Endodermal cell (in vitro differentiated cells): ENCODE results near the gene HSP90AA1. TPM values are rescaled to one million over a fixed set of nuclear protein-coding genes. Genes with fewer than 3 reads are reported as not detected.

Source experiments
- DNase-seq: peaks from one replicate; pipeline ENCODE4 v3.0.0-alpha.2; 2017
- H3K27ac ChIP-seq: 2 replicates; pipeline ENCODE4 v1.5.1; 2013; ENCODE audit warnings: mild to moderate bottlenecking, low read depth, low read length, moderate library complexity
- H3K27me3 ChIP-seq: 2 replicates; pipeline ENCODE4 v1.6.1; 2013; ENCODE audit warnings: mild to moderate bottlenecking, low read length, moderate library complexity; ENCODE audit not compliant: insufficient read depth, control insufficient read depth, poor library complexity, severe bottlenecking
- H3K36me3 ChIP-seq: 2 replicates; pipeline ENCODE4 v1.7.0; 2013; ENCODE audit warnings: mild to moderate bottlenecking, low read length, moderate library complexity; ENCODE audit not compliant: control insufficient read depth, insufficient read depth
- H3K4me1 ChIP-seq: one replicate; pipeline ENCODE4 v1.7.0; 2013; ENCODE audit warnings: low read length; ENCODE audit not compliant: control insufficient read depth, insufficient read depth
- H3K4me3 ChIP-seq: 2 replicates; pipeline ENCODE4 v1.5.1; 2013; ENCODE audit warnings: mild to moderate bottlenecking, low read length, moderate library complexity
- H3K9ac ChIP-seq: 2 replicates; pipeline ENCODE4 v1.6.1; 2013; ENCODE audit warnings: mild to moderate bottlenecking, low read length, moderate library complexity; ENCODE audit not compliant: poor library complexity, severe bottlenecking; ENCODE audit errors: extremely low read depth
- H3K9me3 ChIP-seq: 2 replicates; pipeline ENCODE4 v1.6.1; 2013; ENCODE audit warnings: mild to moderate bottlenecking, low read length, moderate library complexity; ENCODE audit not compliant: control insufficient read depth
- H3K27ac Mint-ChIP-seq: 2 replicates; pipeline ENCODE4 v1.8.0; 2020; ENCODE audit warnings: mixed read lengths
- H3K27me3 Mint-ChIP-seq: 2 replicates; pipeline ENCODE4 v1.8.0; 2021; ENCODE audit warnings: mild to moderate bottlenecking, mixed read lengths; ENCODE audit not compliant: insufficient read depth
- H3K36me3 Mint-ChIP-seq: 2 replicates; pipeline ENCODE4 v1.8.0; 2020; ENCODE audit warnings: low read depth, mixed read lengths
- H3K4me1 Mint-ChIP-seq: 2 replicates; pipeline ENCODE4 v1.8.0; 2020; ENCODE audit warnings: mixed read lengths
- H3K4me3 Mint-ChIP-seq: 2 replicates; pipeline ENCODE4 v1.8.0; 2020; ENCODE audit warnings: mild to moderate bottlenecking, moderate library complexity, mixed read lengths
- H3K9me3 Mint-ChIP-seq: 2 replicates; pipeline ENCODE4 v1.8.0; 2020; ENCODE audit warnings: mild to moderate bottlenecking, mixed read lengths
- CTCF ChIP-seq: fragments of 200-600 bp; sonication (generic); conservative IDR thresholded peaks from 2 replicates; pipeline ENCODE4 v1.5.0; 2021; ENCODE audit warnings: antibody characterized with exemption, mild to moderate bottlenecking
- WGBS, 2 experiments: methylation state at CpG; one replicate each; pipeline versions ENCODE4 v1.1.5 to v1.1.7; 2013; ENCODE audit warnings: missing lambda C conversion rate in 2 of 2, mixed read lengths in 1 of 2; ENCODE audit not compliant: insufficient coverage in 1 of 2, insufficient read length in 1 of 2; 5-methylcytosine and 5-hydroxymethylcytosine counted together
- total RNA-seq, 2 donors: library from RNA; stranded (reverse); fragmentation: NEBNext Ultra II Directional in 1 of 2; extraction: Animal tissue kit (Norgen Biotek cat#: 25700) in 1 of 2; gene quantifications; 2 replicates in 1 of 2; 3 replicates in 1 of 2; pipeline ENCODE4 v1.2.1, GENCODE V29; 2021

Gene HSP90AA1
- total RNA-seq, 2 donors from 2014 or later, result 696 to 821 TPM

- H3K4me3 ChIP-seq, result no peak overlapping the region
Observed at GRCh38 chr14:102096569-102097188, 9.8 kb upstream of the HSP90AA1 start.

GRCh38 chr14:102095871-102096568 is 9.2 kb upstream of the HSP90AA1 start:
- peak overlapping the region; percentile 31 for H3K27ac Mint-ChIP-seq
- H3K36me3 ChIP-seq, result no peaks in the 10 kb centered on the region
- H3K4me3 ChIP-seq, result no peak overlapping the region
- TF ChIP-seq CTCF, result no peak
- no peaks in the 10 kb centered on the region for H3K9me3 ChIP-seq
- no peak overlapping the region for H3K27ac ChIP-seq
- H3K27me3 ChIP-seq, result no peaks in the 10 kb centered on the region
- H3K4me3 Mint-ChIP-seq, result no peak overlapping the region
- no peaks in the 10 kb centered on the region for H3K9me3 Mint-ChIP-seq
- DNase-seq, result peak; percentile 75
- H3K4me1 Mint-ChIP-seq, result peaks cover 17% of the 10 kb centered on the region
- H3K9ac ChIP-seq, result no peak overlapping the region
- H3K4me1 ChIP-seq, result peaks cover 8% of the 10 kb centered on the region
- WGBS, 2 experiments, result 70 to 74% methylated on average over 5 to 8 of the region's 8 CpGs
- H3K27me3 Mint-ChIP-seq, result peaks cover 2% of the 10 kb centered on the region
- no peaks in the 10 kb centered on the region for H3K36me3 Mint-ChIP-seq

More at GRCh38 chr14:102096569-102097188, 9.8 kb upstream of the HSP90AA1 start:
- Mint-ChIP-seq H3K9me3 (no peaks in the 10 kb centered on the region), H3K4me3 (no peak overlapping the region), H3K4me1 (peaks cover 17% of the 10 kb centered on the region), H3K27me3 (peaks cover 2% of the 10 kb centered on the region), H3K27ac (peak overlapping the region; percentile 70), H3K36me3 (no peaks in the 10 kb centered on the region)
- Histone ChIP-seq H3K36me3 (no peaks in the 10 kb centered on the region), H3K4me1 (peaks cover 8% of the 10 kb centered on the region), H3K27me3 (no peaks in the 10 kb centered on the region), H3K9ac (no peak overlapping the region), H3K27ac (no peak overlapping the region), H3K9me3 (no peaks in the 10 kb centered on the region)
- DNase-seq, result peak; percentile 93
- TF ChIP-seq CTCF, result peak; percentile 86
- WGBS, 2 experiments, result 37 to 43% methylated on average over 8 to 12 of the region's 12 CpGs

GRCh38 chr14:102095231-102095870 is 8.5 kb upstream of the HSP90AA1 start:
- Histone ChIP-seq H3K4me1 (peaks cover 8% of the 10 kb centered on the region), H3K36me3 (no peaks in the 10 kb centered on the region), H3K9ac (no peak overlapping the region), H3K27me3 (no peaks in the 10 kb centered on the region), H3K9me3 (no peaks in the 10 kb centered on the region), H3K27ac (no peak overlapping the region), H3K4me3 (no peak overlapping the region)
- Mint-ChIP-seq H3K4me3 (no peak overlapping the region), H3K36me3 (no peaks in the 10 kb centered on the region), H3K27ac (peak overlapping the region; percentile 21), H3K4me1 (peaks cover 17% of the 10 kb centered on the region), H3K27me3 (peaks cover 2% of the 10 kb centered on the region), H3K9me3 (no peaks in the 10 kb centered on the region)
- WGBS, 2 experiments, result 75 to 82% methylated on average over 5 of the region's 6 CpGs
- DNase-seq, result peak; percentile 53
- no peak for TF ChIP-seq CTCF
